HG02642 (cell line): ENCODE measurements around the gene GALC.

Source experiments
- ATAC-seq: cut with Tn5 transposase; IDR thresholded peaks from one replicate; pipeline ENCODE4 v1.9.1; 2021; ENCODE audit warnings: mild to moderate bottlenecking; ENCODE audit not compliant: unreplicated experiment, poor library complexity

Gene GALC

DNA sequence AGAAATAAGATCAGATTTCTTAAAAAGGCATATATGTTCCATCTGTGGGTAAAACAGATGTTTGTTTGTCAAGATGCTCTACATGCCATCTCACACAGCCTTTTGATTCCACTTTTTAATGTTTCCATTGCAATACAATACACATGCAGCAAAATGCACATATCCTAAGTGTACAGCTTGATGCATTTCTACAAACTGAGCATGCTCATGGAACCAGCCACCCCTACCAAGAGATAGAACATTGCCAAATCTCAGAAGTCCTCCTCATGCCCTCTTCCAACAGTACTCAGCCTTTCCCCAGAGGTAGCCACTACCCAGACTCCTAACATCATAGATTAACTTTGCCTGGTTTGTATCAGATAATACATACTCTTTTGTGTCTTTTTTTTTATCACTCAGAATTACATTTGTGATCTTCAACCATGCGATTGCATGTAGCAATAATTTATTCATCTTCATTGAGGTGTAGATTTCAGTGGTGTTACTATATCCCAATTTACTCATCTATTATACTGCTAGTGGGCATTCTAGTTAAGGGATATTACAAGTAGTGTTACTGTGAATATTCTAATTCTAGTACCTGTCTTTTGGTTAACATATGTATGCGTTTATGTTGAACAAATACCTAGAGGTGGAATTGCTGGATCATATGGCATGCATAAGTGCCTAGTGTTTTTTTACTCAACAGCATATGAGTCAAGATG lies 15.2 kb upstream of the GALC start:
- no peak for ATAC-seq

DNA sequence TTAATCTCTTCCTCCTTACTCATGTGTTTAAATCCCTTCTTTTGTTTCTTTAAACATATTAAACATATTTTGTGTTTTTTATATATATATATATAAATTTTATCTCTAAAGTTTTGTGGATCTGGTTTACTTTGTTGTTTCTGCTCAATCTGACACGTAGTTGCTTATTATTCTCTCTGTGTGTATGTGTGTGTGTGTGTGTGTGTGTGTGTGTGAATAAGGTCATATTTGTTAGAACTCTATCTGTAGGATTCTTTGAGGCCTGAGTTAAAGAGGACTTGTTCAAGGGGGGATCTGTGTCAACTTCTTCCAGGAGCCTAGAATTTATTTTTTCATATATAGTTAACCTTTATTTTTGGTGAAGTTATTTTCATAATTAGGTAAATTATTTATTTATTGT lies 14.6 kb upstream of the GALC start:
- ATAC-seq = no peak

DNA sequence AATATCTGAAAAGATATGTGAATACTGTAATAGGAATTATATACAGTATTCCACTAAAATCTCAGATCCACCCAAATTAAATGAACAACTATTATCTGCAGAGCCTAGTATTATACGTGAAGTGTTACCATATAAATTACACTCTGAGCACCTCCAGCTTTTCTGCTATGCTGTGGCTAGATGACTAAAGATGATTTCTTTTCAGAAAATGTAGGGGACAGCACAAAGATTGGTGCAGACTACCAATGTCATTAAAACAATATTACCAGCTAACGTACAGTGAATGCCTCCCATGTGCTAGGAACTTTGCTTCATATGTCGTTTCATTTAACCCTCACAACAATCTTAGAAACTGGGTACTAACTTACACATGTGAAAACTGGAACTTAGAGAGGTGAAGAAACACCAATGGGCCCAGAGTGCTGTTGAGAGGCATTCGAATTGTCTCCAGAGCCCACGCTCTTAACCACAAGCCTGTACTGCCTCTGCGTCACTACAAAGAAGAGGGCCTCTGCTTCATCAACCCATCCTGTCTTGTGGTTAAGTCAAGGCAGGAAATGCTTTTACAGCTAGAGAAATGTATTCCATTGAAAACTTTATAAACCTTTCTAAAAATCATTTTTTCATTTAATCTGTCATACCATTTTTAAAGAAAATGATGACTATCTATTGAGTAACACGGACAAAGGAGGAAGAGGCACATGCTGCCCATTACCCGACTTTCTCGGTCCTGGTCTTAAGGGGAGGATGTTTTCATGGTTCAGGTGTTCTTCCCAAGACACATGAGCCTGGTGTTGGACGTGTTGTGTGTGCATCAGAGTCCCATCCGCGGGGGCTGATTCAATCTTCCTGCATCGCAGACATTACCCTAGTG lies 13.2 kb upstream of the GALC start:
- peak; percentile 96 for ATAC-seq

DNA sequence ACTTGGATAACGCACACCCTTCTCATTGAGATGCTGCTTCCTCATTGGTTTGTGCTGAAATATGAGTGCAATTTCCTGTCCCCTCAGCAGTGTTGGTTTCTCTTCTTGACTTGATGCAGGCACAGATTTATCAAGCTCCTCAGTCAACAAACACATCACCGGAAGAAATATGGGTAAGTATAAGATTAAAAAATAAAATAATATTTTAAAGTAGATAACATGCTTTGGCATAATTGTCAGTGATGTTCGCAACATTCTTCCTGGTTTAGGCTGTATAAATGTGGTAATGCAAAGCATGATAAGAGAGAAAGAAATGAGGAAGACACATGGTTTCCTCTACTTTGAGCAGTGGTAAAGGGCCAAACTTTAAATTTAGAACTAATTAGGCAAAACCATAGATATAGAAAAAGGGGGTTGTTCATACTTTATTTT lies 12.1 kb upstream of the GALC start, which contains the start of gene GPR65:
Gene GPR65 (plus strand): TSS at position 86 of the 432 bp plus-strand sequence. CDS start 5,713 bp downstream, outside the sequence.
- peak; percentile 66 for ATAC-seq

DNA sequence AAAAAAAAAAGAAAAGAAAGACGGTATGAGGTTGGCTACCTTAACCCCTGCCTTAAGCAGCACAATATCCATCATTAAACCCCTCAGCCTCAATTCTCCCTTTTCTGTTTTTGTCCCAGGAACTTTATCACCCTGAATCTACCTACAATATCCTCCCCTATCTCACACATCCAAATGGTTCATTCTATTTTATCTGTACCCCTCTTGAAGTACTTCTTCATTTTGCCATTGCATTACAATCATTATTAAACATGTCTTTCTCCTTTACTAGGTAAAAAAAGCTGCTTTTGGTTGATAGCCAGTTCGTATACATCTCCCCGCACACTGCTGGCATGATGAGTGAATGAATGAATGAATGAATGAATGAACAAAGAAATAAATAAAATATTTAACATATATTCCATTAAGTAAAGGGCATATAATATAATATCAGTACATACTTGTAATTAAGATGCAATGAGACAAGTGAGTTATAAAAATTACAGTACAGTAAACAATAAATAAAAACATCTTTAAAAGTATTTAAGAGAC lies 11.6 kb upstream of the GALC start:
- ATAC-seq = no peak

DNA sequence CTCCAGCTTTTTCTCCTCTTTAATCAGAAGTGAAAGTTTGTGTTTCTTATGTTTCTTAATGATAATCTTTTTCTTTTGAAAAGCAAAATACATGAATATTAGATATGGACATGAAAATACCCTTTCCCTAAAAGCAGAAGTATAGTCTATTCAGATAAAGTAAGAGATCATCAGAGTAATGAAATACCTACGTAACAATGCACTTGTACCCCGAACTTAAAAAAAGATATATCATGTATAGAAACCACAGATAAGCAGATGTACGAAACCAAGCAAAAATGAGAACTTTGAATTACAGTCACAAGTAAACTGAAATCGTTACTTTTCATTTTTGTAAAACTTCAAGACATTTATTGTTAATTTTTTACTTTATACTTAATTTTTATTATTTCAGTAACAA lies 10.4 kb upstream of the GALC start:
- no peak for ATAC-seq

DNA sequence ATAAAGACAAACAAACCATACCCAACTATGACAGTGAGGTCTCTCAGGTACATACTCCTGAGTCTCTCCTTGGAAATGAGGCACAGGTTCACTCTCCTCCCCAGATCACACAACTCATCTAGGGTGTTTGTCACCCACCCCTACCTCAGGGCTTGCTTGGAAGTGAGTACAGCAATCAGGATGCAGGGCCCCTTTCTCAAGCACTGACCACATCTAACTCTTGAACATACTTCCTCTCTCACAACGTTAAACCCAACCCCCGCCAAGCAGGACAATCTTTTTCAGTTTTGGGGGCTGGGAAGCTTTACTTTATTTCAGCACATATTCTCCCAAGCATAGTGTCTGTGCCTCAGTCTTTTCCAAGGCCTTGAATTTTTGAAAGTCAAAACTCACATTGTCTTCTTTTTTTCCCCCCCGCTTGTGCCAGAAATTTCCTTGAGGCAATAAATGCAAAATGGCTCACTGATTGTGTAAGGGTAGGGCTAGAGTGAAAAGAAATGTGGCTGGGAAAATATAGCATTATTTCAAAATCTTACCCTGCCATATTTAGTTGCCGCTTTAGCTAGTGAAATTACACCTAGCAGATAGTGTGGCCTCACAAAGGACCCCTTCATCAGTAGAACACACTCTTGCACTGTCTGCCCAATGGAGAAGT lies 9.6 kb upstream of the GALC start:
- ATAC-seq = no peak

DNA sequence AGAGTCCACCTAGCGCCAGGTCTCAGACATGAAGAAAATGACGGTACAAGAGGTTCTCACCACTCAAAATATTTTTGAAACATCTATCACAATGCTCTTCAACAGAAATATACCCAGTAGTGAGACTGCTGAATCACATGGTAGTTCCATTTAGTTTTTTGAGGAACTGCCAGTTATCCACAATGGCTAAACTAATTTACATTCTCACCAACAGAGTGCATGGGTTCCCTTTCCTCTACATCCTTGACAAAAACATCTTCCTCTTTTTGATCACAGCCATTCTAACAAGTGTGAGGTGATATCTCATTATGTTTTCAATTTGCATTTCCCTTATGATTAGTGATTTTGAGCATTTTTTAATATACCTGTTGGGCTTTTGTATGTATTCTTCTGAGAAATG lies 6.3 kb upstream of the GALC start:
- ATAC-seq = no peak

DNA sequence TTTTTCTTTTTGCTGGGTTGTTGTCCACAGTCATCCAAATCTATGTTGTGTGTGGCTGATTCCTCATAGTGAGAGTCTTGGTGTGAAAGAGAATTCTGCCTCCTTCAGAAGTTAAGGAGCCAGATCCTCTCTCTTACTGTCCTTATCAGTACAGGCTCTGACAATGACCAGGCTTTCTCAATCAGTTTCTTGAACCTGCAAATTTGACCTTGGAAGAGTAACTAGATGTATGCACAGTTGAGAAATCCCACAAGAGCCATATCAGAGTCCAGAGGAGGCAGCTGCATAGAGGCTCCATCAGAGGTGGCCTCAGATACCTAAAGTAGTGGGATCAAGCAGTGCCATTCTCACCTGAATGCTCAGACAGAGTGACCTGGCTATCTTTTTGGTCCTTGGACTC lies 5.5 kb upstream of the GALC start:
- no peak for ATAC-seq

DNA sequence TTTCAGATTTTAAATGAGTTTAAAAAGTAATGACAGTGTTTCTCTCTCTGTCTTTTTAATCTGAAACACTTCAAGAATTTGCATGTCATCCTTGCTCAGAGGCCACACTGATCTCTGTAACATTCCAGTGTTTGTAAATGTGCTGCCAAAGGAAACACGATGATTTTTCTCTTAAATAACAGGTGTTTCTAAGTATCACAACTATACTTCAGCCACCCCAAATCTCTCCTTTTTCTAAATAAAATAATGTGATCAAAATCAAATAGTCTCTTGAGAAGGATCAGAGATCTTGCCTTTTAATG lies 3.3 kb upstream of the GALC start:
- ATAC-seq = no peak

DNA sequence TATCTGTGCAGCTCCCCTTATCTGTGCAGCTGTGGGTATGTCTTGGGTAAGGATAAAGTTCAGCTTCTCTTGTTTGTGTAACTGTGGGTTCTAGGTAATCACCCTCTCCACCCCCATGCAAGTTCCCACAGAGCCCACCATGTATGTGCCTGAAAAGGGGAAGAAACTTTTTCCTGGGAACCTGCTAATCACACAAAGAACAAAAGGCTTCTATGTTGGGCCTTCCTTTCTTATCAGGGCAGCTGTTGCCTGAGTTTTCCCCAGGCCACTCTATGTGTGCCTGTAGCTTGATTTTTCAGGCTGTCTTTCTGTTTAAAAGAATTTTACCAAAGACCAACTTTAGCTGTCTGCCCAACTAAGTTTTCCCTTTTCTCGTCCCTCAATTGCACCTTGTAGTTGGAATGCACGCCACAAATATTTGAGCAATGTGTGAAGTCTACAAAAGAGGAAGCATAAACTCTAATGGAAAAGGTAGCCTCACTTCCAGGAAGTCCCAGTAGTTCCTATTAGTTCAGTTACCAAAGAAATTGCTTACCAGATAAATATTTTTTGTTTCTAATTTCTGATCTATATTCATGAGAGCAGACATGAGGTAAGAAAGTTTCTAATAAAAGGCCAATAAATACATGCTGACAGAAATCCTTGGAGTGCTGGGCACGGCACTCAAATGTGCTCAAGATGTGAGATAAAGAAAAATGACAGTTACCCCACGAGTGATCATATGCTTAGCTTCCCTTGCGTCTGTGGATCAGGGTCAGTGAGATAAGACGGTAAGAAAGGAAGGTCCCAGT lies 2.7 kb upstream of the GALC start:
- no peak for ATAC-seq

DNA sequence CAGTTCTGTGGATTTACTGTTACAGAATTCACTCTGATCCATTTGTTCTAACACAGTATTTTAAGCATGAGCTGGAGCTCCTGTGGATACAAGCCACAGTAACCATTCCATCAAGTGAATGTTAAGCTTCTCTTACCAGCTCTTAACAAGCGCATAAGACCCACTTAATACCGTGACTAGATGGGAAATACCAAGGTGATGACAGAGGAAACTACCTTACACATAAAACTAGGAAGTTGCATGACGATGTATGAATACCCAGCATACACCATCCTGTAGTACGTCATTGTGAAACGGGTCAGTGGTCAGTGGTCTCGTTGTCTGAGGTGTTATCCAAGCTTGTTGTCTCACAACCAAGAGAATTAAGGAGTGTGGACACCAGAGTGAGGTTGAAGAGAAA lies 2.0 kb upstream of the GALC start:
- ATAC-seq = peak; percentile 27

DNA sequence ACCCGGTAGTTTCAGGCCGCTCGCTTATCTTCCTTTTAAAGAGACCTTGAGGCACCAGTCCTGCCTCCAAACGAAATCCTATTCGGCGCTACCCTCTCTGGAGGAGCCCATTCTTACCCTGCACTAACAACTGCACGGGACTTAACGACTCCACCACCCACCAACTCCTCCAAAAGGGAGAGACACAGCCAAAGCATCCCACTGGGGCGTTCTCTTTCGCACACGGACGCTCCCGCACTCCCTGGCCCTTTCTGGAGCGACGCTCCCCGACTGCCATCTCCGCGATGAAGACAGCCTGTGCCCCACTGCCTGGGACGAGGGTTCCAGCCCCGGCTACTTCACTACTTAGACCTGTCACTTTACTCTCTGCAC lies 650 bp downstream of the GALC start:
- ATAC-seq = no peak

DNA sequence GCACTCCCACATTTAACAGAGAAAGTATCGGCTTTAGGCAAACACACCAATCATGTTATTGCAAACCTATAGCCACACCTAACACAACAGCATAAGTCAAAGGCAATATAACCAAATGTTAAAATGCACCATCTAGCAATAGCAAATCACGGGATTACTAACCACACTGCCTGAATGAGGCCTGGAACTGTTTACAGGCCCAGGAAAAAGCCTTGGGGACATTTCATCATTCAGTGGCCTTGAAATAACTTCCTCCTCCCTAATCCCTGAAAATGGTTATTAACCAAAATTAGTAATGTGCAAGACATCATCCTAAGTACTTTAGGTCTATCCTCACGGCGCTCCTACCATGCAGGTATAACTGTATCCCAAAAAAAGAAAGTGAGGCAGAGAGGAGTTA lies 2.3 kb downstream of the GALC start:
- no peak for ATAC-seq

DNA sequence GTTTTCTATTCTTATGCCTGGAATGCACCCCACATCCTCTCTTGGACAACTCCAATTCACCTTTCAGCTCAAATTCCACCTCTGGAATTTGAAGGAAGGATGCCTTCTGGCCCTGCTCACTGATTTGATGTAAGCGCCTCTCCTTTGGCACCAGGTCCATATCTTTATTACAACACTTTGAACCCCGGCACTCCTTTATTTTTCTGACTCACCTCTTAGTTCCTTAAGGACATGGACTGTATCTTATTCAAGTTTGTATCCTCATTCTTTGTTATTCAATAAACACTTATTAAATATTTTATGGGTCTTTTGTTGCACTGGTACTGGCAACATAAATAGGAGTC lies 3.1 kb downstream of the GALC start:
- no peak for ATAC-seq

DNA sequence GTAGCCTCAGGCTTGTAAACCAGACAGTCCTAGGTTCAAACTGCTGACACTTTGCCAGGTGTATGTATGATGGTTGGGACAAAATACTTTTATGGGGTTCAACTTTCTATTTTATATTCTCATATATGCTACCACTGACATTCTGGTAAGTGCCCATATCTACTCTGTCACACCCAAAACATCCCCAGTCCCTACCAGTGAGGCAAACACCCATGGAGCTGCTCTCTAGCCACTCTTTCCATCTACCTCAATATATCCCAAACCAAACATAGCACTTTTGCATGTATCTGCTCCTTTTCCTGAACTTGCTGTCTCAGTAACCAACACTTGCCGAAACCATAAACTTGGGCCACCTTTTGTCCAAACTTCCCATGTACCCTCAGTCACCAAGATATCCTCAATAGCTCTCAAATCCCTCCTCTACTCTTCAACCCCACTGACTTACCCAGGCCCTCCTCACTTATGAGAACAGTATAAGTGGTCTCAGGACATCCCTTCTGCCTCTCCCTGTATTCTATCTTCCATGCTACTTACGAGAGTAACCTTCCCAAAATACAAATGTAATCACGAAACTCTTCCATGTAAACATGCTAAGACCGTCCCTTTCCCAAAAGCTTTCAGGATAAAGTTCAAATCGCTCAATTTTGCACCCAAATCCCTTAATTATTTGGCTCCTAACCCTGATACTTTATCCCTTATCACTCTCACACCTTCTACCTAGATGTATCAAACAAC lies 3.6 kb downstream of the GALC start:
- no peak for ATAC-seq

DNA sequence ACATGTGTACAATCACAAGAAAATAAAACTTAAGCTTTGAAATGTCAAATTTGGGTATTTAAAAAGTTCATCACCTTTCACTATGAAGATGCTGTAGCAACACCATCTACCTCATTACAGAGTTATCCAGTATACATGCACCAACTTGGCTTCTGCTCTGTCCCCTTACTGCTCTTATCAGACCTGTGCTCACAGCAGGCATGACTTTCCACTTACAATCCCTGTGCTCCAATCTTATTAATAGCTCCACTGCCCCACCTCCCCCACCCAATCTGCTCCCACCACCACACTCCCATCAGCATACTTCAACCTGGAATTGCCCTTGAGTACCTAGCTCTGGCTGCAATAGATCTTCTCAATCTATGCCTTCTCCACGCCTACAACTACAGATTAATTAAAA lies 13.3 kb downstream of the GALC start:
- ATAC-seq = no peak

DNA sequence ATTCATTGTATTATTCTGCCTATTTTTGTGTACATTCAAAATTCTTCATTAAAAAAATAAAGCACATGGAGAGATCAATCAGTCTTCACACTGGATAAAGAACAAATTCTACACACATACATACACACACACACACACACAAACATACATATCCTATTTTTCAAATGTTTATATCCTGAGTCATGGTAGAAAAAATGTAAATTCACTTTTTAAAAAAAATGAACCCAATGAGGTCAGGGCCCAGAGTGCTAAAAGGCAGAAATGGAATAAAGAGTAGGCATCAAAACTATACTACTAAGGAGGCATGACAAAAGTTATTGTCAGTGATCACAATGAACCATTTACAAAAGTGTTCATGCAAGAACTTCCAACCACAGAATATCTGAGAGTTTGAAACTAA lies 17.3 kb downstream of the GALC start:
- ATAC-seq = no peak

DNA sequence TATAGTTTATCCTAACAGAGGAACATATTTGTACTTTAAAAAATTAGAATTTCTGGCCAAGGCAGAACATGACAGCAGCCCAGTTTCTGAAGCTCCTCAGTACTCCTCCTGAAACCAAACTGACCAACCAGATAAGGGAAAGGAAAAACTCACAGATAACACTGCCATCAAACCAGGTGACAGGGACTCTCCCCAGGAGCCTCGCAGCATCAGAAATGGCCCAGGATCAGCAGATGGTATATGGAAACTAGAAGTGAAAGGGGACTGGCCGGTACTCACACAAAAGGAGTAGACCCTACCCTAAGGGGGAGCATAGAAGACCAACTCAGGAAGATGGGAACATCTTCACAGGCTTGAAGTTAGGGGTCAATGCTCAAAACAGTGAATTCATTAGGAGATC lies 22.0 kb downstream of the GALC start:
- peak; percentile 97 for ATAC-seq

DNA sequence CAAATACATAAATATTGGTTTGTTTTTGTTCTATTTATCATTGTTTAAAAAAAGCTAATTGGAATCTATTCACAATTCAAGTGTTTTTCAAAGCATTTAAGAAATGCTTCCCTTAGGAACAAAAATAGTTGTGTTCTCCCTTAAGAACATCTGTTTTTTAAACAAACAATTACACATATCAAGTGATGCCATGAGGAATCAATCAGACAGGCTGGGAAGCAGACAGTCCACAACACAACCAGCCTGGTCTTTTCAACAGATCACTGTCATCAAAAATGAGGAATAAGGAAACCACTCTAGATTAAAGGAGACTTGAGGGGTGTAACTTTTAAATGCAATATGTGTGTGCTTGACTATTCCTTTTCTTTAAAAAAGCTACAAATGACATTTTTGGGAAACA lies 25.5 kb downstream of the GALC start:
- ATAC-seq = no peak
